NCI-H2171 treated with DMSO at 0.1 percent for 48 hours (cell line): ENCODE data around the gene TEDC2.
"Not testable (repeated sequence)": the region's sequence is repeated elsewhere in the genome, so short reads cannot be mapped to it uniquely, and the experiment has no call there.

ENCODE experiments used
- DNase-seq: peaks from one replicate; lab custom pipeline; 2025; lab: John Stamatoyannopoulos, UW

TEDC2 gene

GRCh38 chr16:2459647-2460390 is at the start of gene TEDC2:
TSS of gene TEDC2 (plus strand) at chr16:2460109. CDS start at chr16:2460145, 36 bp downstream.
- DNase-seq, result peak; percentile 97

GRCh38 chr16:2415085-2415484 is 44.8 kb upstream of the TEDC2 start:
- DNase-seq, result no peak

GRCh38 chr16:2420035-2420434 is 39.9 kb upstream of the TEDC2 start:
- no peak for DNase-seq

DNA sequence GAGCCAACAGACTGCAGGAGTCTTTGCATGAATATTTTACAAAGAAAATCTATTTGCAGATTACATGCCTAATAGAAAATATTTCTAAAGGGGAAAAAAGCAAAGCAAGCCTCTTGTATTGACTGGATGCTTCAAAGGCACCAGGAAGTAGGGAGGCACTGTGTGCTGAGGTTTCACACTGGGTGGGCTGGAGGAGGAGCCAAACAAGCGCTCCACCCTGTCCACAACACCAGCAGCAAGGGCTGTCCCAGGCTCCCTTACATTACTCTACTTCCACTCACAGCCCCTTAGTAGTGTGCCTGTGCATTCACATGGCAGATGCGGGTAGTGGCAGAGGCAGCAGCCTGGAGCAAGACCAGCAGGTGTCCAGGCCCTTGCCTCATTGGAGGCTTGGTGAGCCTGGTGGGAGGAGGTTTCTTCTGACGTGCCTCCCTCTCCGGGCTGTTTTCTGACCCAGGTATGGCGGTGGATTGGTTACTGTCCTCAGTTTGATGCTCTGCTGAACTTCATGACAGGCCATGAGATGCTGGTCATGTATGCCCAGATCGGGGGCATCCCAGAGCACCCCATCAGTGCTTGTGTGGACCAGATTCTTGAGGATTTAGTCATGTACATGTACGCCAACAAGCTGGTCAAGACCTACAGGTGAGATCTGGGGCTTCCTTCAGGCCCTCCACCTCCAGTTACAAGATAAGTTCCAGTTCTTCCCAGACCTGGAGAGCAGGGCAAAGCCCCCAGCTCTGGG is 37.6 kb upstream of the TEDC2 start:
- DNase-seq, result no peak

- no peak for DNase-seq
These were observed 35.6 kb upstream of the TEDC2 start for GRCh38 chr16:2424061-2425007.

DNA sequence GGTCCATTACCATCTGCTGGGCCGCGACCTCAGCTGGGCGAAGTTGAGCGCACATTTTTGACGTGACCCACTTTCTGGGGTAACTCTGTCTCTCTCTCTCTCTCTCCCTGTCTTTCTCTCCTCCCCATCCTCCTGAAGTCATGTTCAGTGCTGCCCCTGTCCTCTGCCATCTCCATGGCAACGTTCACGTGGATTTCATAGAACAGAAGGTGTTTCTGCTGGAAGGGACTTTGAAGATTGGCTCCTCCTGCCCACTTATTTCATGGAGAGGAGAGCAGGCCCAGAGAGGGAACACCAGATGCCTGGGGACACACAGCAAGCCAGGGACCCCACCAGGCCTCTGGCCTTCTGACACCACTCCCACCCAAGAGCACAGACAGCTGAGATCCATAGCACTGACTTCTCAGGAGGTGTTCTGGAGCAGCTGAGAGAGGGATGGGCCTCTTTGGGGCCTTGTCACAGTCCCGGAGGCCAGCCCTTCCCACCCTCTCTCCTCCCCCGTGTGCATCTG is 34.8 kb upstream of the TEDC2 start:
- DNase-seq, result peak; percentile 28

DNA sequence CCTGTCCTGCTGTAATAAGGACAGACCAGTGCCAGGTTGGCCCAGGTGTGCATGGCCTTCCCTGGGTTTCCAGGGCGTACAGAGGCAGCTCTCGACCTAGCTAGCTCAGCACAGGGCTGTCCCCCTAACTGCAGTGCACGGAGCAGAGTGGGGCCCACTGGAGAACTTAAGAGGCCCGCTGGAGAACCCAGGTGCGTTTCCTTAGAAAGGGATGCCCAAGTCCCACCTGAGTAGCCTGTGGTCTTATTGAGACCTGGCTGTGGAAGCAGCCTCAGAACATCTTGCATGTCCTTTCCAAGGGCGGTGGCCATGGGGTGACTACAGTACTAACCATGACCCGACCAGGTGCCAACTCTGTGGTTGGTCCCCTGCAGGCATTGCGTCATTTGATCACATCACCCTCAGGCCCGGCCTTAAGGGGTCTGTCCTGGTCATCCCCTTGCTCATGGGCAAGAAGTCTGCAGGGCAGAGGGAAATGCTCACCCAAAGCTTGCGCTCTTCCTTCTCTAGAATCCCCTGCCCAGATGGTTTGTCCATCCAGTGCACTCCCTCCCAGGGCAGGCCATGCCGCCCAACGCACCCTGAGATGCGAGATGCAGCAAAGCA is 34.0 kb upstream of the TEDC2 start:
- no peak for DNase-seq

DNA sequence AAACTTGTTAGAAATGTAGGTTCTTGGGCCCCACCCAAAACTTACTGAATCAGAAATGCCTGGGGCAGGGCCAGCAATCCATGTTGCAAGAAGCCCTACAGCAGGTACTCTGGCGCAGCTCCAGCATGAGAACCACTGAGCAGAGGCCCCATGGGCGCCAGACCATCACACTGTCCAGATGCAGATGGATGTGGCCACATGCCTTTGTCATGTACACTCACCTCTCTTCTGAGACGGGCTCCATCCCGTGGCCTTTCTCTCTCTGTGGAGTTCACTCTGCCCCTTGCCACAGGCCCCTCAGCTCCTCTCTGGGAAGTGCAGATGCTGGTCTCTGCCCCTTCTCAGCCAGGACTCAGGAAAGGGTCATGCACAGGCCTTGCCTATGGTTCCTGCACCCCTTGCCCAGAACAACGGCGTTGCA is 33.0 kb upstream of the TEDC2 start:
- DNase-seq, result no peak

DNA sequence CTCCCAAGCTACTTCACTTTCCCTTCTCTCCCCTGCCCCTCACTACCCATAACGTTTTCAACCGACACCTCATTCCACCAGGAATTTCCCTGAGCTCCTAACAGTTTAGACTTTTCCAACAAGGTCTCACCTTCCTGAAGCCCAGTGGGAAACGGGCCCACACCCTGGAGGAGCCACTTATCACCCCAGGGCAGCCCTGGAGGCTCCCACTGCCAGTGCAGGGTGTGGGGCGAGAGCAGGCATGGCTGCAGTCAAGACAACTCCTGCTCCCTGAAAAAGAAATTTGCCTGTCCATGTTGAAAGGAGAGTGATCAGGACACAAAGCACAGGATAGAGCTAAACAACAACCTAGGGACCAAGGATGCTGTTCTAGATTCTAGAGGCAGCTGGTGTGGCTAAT is 32.4 kb upstream of the TEDC2 start:
- no peak for DNase-seq

GRCh38 chr16:2428051-2428783 is 31.7 kb upstream of the TEDC2 start:
- peak; percentile 14 for DNase-seq

DNA sequence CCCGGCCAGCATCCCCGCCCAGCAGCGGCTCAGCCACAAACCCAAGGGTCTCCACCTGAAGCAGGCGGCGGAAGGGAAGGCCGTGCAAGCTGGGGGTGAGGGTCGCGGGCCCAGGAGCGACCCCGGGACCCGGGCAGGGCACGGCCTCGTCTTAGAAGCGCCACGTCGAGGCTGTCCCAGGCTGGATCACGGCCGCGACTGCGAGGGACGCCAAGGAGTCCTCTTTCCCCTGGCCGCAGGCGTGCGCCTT is 31.2 kb upstream of the TEDC2 start:
- no peak for DNase-seq

GRCh38 chr16:2429034-2429770 is 30.7 kb upstream of the TEDC2 start, which contains the start of gene CCNF:
TSS of gene CCNF (plus strand) at chr16:2429447. CDS start at chr16:2429482, 35 bp downstream.
- peak; percentile 93 for DNase-seq

GRCh38 chr16:2429771-2430663 is 29.9 kb upstream of the TEDC2 start:
- no peak for DNase-seq

GRCh38 chr16:2432286-2432685 is 27.6 kb upstream of the TEDC2 start:
- no peak for DNase-seq

- no peak for DNase-seq
These were observed 27.0 kb upstream of the TEDC2 start for GRCh38 chr16:2432801-2433505.

- DNase-seq, result not testable (repeated sequence)
These were observed 24.7 kb upstream of the TEDC2 start for GRCh38 chr16:2435236-2435635.

GRCh38 chr16:2436110-2436509 is 23.8 kb upstream of the TEDC2 start:
- DNase-seq, result no peak

DNA sequence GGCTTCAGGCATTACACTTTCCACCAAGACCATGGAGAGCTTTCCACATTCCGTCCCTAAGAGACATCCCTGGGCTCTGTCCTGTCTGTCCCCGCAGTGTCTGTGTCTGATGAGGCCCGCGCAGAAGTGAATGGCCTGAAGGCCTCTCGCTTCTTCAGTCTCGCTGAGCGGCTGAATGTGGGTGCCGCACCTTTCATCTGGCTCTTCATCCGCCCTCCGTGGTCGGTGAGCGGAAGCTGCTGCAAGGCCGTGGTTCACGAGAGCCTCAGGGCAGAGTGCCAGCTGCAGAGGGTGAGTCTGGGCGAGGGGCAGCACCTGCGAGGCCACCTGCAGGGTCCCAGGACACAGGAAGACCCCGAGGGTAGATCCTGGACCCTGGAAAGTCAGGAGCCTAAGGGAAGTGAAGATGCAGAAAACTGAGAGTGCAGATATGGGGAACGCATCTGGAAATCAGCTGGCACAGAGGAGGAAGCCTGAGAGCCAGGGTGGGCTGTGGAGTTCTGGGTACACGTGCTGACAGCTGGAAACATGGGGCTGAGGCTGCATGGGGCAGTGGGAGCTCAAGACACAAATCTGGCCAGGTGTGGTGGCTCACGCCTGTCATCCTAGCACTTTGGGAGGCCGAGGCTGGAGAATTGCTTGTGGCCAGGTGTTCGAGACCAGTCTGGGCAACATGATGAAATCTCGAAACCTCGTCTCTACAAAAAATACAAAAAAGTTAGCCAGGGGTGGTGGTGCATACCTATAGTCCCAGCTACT is 22.7 kb upstream of the TEDC2 start:
- DNase-seq, result no peak
